HG02938 (cell line): ENCODE measurements around the gene ZBTB21.

ENCODE experiments used
- ATAC-seq: cut with Tn5 transposase; IDR thresholded peaks from one replicate; pipeline ENCODE4 v1.9.1; 2021; ENCODE audit warnings: mild to moderate bottlenecking, moderate library complexity; ENCODE audit not compliant: unreplicated experiment

Gene ZBTB21

GRCh38 chr21:42021371-42022090 lies 11.4 kb upstream of the ZBTB21 start:
- ATAC-seq: no peak

GRCh38 chr21:42019706-42020105 lies 9.5 kb upstream of the ZBTB21 start:
- ATAC-seq: no peak

DNA sequence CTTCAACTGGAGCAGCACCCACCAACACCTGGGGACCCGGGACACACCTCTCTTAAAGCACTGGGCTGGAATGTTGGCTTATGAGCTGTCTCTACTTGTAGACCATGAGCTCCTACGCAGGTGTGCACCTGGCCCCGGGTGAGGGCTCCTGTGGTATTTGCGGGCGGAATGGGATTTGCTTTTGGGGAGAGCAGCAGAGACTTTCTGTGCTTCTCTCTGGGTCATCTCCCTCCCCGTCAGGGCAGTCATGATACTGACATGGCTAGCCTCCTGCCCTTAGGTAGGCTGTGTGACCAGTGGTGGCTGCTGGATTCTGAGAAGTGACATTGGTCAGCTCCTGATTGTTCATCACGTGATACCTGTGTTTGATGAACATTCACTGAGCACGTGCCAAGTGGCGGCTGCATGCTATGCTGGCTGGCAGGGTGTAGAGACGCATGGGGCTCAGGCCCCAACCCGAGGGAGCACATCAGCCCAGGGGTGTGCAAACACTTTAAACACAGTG lies 9.0 kb upstream of the ZBTB21 start:
- ATAC-seq: no peak

GRCh38 chr21:42017022-42017421 lies 6.9 kb upstream of the ZBTB21 start:
- no peak for ATAC-seq

DNA sequence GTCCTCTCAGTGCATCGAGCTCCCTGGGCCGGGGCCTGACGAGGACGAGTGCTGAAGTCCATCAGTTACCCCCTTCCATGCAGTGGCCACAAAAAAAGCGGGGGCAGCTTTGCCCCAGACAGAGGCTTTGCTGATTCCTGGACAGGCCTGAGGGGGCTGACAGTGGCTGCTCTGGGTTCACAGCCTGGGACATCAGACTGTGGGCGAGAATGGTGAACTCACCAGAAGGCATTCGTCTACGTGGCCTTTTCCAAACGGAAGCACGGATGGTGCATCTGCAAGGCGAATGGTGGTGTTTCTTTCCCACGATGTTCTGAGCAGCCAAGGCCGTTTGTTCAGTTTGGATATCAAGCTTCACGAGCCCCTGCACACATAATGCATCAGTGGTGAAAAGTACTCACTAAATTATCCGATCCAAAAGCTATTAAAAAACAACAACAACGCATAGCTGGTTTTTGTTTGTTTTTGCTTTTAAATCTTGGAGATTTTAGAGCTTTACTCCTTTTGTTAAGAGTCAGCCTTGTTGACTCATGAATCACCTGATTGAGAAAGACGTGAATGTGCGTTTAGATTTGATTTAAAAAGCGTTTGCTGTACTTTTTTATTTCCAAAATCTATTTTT lies 6.3 kb upstream of the ZBTB21 start:
- no peak for ATAC-seq

DNA sequence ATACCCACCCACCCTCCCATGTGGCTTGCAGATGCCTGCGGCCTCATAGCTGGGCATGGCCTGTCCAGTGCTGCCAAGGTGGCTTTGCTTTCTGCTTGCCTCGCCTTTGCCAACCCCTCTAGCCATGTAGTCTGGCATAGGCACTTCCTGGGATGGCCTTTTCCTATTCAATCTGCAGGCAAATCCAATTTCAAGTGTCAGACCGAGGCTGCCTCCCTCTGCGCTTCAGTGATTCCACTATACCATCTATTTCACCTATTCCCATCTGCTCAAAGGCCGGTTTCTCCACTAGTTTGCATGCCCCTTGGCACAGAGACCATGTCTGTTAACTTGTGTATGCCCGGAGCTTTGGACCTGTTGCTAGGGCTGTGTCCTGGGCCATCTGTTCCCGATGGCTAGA lies 3.8 kb upstream of the ZBTB21 start:
- ATAC-seq: no peak

- ATAC-seq: no peak
Observed at GRCh38 chr21:42013376-42013775, 3.2 kb upstream of the ZBTB21 start.

DNA sequence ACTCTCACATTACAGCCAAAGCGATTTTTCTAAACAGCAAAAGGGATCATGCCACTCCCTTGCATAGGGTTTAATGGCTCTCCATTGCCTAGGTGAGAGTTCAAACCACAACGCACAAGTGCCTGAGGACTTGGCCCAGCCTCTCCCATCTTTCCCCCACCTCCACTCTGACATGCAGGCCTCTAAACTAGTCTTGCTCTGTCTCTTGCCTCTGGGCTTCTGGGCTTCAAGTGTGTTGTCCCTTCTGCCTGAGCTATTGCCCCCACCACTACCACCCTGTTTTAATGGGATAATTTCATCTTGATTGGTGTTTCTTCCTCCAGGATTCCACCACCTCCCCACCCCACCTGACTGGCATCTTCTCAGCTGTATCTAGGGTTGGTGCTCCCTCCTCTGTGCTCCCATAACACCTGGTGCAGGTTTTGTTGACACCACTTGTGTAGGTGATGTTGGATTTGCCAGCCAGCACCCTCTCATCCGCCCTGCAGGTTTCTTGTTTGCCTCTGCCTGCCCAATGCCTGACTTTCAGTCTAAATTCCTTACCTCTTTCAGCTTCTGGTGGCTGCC lies 2.7 kb upstream of the ZBTB21 start:
- no peak for ATAC-seq

DNA sequence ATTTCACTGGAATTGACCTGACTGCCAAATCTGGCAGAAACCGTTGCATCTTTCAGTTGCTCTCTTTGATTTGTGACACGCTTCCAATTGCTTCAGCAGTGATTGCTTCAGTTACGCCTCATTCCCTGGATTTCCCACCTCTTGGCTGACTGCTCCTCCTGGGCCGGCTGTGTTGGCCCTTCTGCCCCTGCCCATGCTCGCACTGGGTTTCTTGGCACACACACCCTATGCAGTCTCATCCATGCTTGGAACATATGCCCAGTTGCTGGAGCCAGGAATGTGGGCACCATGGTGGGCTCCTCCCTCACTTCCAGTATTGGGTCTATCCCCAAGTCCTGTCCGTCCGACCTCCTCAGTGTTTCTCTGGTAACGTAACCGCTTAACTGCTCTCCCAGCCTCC lies 2.2 kb upstream of the ZBTB21 start:
- no peak for ATAC-seq

GRCh38 chr21:42010507-42011495 lies 641 bp upstream of the ZBTB21 start:
- ATAC-seq: peak; percentile 12

DNA sequence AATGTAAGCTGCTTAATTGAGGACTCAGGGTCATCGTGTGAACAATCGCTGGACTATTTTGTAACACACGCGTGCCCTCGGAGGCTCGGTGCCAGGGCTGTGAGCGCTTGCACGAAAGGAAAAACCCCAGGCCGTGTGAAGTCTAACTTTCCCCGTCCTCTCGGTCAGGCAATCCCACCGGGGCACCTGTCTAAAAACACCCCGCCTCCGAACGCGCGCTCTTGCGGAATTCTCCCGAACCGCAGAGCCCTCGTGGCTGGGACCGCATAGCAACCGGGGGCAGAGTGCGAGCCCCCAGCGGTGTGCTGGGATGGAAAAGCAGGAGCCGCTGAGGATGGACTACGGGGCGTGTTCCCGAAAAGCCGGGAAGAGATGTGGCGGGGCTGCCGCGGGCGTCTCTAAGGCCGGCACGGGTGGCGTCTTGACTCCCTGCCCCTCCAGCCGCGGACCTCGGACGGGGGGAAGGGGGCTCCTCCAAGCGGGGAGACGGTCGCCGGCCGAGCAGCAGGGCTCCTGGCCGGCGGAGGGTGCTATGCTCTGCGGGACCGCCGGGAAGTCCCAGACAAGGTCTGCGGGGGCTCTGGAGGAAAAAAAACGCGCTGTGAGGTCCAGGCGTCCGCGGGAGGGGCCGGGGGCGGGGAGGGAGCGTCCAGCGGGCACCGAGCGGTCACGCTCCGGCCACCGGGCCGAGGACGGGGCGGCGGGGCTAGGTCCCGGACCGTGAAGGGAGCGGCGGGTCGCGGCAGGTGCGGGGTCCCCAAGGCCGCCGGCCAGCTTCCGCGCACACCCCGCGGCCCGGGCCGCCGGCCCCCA lies 936 bp downstream of the ZBTB21 start:
- peak; percentile 11 for ATAC-seq

DNA sequence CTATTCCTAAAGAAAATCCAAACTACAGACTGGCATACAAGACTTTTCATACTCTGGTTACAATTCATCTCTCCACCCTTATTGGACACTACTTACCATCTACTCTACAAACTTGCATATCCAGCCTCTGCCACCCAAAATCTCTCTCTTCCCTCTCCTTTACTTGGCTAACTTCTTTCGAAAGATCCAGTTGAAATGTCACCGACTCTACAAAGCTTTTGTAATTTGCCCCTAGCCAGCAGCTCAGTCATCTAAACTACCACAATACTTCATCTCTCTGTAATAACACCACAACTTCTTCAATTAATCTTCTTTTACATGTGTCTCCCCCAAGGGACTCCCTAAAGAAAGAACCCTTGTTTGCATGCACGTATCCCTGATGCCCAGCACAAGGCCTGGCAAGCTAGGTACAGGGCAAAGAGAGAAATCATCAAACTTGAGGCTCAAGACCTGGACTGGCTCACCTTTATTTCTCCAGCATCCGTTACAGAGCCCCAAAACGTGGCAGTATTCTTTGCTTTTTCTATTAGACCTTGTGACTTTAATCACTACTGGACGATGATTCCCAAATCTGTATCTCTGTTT lies 2.7 kb downstream of the ZBTB21 start:
- no peak for ATAC-seq

DNA sequence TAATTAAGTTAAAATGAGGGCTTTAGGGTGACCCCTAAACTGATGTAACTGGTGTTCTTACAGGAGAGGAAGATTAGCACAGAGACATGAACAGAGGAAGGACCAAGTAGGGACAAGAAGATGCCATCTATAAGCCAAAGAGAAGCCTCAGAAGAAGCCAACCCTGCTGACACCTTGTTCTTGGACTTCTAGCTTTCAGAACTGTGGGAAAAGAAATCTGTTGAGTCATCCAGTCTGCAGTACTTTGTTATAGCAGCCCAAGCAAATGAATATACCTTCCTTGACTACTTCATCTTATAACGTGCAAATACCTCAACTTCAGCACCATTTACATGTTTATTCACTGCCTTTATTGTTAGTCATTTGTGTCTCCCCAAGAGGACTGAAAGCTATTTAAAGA lies 3.4 kb downstream of the ZBTB21 start:
- no peak for ATAC-seq

DNA sequence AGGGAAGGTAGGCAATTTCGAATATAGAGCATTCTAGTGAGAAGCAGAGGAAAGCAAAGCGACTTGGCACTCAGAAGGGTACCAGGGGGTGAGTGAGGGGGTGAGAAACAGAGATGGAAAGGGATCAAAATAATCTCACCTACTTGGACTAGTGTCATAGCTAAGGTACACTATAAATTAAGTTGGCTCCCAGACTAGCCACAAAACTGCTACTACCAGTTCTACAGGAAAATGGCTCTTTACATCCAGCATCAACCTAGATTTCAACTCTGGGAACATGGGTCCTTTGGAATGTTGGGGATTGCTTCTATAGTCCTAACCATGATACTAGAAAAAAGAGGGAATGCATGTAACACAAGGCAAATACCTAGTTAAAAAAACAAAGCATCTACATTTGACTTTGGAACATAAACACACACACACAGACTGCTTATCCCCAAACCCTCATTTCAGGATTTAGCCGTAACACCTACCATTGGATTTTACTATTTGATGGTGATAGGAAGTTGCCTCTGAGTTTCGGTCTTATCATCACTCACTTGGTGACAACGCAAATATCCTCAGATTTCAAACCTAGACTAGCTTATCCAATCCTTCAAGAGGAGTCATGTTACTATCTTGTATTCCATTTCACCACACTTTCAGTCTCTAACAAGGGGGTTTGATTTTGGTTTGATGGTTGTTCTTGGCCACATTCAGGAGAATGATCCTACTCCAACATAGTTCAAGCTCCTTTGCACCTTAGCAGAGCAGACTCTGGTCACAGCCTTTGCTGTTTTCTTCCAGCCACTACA lies 5.6 kb downstream of the ZBTB21 start:
- ATAC-seq: no peak

GRCh38 chr21:42003051-42003461 lies 7.1 kb downstream of the ZBTB21 start:
- no peak for ATAC-seq

DNA sequence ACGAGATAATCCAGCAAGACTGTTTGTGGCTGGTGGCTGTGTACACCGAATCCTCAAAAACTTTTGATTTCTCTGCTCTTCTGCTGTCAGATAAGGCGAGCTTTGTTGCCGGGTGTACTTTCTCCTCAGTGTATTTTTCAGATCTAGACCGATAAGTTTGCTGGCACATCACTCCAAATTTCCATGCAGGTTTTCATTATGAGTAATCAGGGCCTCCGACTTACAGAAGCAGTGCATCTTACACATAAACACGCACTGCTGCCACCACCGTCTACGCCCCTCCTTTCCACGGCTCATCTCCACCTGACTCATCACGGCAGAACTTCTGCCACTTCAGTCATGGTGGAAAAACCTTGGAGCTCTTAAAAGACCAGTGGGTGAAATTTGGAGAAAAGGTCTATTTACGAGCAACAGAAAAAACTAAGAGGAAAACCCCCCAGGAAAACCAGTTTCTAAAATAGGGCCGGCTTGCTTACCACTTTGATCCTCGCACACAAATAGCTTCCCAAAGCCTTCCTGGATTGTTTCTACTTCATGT lies 7.7 kb downstream of the ZBTB21 start:
- peak; percentile 78 for ATAC-seq

- no peak for ATAC-seq
Observed at GRCh38 chr21:42001781-42002180, 8.4 kb downstream of the ZBTB21 start.

DNA sequence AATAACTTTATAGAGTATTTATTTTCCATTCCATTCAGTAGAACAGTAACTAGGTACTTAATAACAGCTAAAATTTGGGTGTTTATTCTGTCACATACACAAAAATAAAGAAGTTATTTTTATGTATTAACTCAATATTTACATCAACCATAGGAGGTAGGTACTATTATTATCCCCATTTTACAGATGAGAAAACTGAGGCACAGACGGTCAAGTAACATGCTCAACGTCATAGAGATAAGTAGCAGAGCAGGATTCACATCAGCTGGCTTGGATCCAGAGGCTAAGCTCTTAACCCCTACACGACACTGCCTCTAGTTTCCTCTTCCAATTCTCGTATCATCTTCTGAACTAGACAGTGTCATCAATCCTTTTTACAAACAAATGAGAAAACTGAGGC lies 9.3 kb downstream of the ZBTB21 start:
- no peak for ATAC-seq

DNA sequence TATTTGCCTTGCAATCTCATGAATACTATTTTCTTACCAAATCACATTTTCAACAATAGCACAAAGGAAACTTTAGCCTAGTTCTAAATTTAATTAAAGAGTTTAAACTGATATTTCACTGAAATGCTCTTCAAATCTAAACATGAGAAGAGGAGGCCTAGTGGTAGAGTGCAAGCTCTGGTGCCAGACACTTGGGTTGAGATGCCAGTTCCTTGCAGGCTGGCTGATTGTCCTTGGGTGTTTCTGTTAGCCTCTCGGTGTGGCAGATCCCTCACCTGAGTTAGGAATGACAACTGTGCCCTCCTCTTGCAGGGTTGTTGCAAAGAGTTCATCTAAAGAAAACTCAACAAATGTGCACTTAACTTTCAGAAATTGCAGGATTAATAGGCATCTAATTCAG lies 12.5 kb downstream of the ZBTB21 start:
- no peak for ATAC-seq
